ENCODE results near the gene GABRA5.

The GABRA5 gene

DNA sequence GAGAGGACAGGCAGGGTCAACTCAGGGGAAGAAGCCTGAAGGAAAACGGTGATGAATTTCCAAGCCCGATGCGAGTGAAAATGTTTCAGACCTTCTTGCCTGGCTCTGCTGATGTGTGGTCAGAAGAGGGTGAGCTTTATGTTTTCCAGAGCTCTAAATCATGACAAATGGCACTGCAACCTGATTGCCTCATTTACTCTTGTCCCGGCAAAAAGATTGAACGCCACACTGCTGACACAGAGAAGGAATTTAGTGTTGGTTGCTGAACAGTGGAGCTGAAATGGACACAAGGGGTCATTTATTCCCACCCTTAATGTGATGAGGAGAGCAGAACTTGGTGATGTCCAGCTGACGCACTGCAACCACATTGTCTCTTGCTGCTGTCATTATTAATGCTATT lies 68.0 kb downstream of the GABRA5 start:
- no peak for DNase-seq

DNA sequence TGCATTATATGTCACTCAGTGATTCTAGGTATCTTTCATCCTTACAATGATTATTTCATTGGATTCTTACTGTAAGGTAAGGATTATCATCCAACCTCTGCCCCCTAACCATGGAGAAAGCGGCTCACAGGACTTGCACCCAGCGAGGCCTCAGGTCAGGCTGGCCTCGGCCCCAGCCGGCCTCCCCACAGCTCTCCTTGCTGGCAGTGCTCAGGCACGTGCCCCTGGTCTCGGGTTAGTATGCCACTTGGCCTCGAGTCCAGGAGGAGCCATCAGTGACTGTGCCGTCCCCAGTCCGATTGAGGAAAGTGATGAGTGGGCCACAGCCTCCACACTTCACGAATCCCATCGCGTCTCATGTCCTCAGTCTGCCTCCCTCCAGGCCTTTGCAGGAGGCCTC lies 68.5 kb downstream of the GABRA5 start:
- no peak for DNase-seq

DNA sequence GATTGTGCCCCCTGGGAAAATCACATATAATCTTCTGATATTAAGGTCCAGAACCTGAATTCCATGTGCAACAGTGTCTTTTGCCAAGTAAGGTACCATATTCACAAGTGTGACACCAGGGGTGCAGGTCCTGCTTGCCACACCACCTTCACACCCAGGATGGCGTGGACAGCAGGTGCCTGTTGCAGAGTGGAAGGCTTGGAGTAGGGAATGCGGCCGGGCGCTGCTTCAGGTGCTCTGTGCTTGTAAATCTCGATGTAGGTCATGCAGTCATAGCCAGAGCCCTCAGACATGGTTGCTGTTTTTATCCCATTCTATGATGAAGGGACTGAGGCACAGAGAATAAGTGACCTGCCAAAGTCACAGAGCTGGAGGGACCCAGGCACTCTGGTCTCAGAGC lies 69.6 kb downstream of the GABRA5 start:
- no peak for DNase-seq

DNA sequence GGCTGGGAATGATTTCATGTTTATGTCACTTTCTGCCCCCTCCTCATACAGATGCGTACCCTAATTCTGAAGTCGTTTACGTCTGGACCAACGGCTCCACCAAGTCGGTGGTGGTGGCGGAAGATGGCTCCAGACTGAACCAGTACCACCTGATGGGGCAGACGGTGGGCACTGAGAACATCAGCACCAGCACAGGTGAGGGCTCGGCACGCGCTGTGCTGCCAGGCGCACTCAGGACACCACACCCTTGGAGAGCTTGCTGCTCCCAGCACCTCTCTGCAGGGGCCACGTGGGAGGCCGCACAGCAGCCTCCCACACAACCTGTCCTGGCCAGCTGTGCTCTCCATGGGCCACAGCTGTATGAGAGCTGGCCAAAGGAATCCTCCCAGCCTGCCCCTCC lies 70.3 kb downstream of the GABRA5 start:
- no peak for DNase-seq

DNA sequence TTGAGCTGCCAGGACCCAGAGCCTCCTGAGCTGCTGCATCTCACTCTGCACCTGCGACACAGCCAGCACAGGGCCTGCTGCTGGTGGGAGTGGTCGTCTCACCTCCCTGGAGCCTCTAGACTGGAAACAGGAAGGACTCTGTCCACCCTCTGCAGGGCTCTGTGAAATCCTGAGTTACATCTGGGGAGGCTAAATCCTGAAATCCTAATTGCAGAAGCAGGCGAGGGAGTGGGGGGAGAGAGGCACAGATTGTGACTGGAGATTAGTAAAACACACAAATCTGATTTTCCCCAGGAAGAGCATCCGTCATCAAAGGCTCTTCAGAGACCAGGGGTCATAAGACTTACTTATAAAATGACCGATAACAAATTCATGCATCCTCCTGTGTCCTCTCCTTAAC lies 72.5 kb downstream of the GABRA5 start:
- DNase-seq = no peak

DNA sequence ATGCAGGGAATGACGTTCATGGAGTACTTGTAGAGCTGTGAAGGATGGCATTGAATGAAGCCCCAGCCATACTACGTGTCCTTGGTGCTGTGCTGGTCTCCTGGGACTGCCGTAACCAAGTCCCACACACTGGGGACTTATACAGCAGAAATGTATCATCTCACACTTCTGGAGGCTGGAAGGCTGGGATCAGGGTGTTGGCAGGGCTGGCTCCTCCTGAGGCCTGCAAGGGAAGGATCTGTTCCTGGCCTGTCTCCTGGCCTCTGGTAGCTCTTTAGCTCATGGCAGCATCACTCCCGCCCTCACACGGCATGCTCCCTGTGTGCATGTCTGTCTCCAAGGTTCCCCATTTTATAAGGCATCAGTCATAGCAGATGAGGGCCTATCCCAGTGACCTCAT lies 74.6 kb downstream of the GABRA5 start:
- no peak for DNase-seq

DNA sequence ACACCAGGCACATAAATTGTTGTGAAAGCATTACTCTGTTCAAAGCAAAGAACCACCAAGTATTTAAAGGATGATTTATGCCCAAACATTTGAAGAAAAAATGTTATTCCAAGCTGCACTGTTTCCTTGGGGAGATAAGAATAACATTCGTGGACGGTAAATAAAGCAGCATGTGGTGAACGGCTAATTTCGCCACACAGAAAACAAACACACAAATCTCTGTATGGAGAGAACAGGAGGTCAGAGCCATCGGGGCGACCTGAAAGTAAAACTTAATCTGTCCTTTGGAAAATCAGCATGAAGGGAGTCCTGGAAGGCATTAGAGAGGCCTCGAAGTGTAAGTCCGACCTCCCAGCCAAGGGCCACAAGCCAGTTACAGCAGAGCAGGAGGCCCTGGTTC lies 77.0 kb downstream of the GABRA5 start:
- no peak for DNase-seq

DNA sequence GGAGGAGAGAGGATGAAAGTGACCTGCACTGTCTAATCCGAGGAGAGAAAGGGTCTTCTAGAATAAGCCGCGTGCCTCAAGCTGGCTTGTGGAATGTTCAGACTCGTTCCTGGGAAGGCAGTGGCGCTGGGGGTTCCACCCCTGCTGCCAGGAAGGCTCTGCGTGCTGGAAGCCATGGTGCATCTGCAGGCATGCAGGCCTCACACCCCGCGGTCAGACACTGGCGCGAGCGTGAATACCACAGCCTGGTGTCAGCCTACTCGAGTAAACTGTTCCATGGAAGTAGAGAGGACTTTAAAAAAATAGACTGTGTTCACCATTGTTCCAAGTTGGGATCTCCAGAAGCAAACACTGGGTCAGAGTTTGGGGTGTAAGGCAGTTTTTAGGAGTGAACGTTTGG lies 78.2 kb downstream of the GABRA5 start:
- DNase-seq = no peak

DNA sequence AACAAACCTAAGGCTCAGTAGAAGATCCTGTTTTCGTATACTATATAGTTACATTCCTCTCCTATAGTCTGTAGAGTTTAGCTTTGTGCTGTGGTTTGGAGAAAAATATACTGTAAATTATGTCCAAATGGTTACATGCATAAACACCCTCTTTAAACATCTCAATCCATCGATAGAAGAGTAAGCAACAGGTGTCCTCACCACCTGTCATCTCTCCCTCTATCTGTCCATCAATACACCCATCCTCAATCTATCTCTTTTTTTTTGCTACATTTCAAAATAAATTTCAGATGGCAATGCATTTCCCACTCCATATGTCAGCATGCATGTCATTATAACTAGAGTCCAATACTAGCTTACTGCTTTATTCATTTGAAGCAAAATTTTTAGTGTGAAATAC lies 83.1 kb downstream of the GABRA5 start:
- DNase-seq = no peak

DNA sequence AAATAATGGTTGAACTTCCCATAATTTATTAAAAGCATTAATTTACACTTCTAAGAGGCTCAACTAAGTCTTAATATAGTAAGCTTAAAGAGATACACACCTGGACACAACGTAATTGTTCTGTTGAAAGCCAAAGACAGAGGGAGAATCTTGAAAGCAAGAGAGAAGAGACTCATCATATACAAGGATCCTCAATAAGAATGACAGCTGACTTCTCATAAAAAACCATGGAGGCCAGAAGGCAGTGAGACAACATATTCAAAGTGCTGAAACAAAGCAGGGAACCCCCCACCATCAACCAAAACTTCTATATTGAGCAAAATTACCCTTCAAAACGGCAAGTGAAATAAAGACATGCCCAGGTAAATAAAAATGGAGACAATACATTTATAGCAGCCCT lies 87.5 kb downstream of the GABRA5 start:
- DNase-seq = no peak

DNA sequence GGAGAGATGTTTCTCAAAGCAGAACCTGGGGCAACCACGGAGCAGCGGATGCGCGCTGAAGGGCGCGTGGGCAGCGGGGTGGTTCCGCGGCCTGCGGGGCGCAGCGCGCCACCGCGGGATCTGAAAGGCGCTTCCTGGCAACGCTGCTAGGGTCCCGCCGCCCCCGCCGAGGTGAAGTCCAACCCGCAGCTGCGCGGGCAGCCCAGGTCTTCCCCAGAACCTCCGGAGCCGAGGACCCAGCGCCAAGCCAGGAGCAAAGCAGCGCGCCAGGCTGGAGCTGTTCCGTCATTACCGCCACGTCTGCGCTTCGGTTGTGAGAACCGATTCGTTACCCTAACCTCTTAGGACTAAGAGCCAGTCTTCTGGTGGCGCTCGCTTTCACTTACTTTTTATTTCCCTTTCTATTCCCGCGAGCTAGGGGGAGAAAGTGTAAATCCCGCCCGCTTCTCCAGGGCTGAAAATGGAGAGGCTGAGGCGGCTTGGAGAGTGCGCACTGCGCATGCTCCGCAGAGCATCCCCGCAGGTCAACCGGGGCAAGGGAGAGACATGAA lies 100.9 kb downstream of the GABRA5 start:
- no peak for DNase-seq

DNA sequence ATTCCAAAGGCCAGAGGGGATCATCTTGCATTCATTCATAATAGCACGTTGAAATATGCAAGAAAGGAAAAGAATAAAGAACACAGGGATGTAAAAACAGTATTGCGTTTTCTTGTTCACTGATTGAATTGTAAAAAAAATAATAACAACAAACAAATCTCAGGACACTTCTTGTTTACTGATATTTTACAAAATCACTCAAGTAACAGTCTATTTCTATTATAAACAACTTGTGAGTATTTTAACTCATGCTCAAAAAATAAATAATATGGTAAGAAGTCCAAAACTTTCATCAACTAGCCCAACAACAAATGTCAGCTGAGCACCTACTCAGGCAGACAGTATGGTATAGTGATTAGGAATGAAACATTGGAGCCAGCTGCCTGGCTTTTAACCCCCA lies 101.9 kb downstream of the GABRA5 start:
- DNase-seq = no peak

DNA sequence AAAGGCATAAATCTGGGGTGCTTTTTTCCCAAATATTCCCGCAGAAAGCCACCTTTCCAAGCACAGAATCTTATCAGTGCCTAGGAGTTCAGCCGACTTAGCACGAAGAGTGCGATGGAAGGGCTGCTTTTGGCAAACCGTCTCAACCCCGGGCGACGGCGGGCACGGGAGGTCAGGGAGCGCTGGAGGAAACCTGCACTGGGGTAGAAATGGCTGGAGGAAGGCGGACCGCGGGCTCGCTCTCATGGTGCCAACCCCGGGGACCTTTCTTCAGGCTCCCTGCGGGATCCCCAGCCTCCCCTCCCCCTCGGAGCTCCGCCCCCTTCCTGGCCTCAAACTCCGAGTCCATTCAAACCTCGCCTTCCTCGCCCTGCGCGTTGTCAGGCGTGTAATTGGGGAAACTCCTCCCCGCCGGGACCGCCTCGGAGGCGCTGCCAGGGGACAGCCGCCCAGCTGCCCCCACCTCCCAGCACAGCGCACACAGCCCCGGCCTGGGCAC lies 103.9 kb downstream of the GABRA5 start, which contains the start of gene GABRG3:
GABRG3 (plus strand) TSS at position 470 of the 499 bp plus-strand sequence.
- no peak for DNase-seq

DNA sequence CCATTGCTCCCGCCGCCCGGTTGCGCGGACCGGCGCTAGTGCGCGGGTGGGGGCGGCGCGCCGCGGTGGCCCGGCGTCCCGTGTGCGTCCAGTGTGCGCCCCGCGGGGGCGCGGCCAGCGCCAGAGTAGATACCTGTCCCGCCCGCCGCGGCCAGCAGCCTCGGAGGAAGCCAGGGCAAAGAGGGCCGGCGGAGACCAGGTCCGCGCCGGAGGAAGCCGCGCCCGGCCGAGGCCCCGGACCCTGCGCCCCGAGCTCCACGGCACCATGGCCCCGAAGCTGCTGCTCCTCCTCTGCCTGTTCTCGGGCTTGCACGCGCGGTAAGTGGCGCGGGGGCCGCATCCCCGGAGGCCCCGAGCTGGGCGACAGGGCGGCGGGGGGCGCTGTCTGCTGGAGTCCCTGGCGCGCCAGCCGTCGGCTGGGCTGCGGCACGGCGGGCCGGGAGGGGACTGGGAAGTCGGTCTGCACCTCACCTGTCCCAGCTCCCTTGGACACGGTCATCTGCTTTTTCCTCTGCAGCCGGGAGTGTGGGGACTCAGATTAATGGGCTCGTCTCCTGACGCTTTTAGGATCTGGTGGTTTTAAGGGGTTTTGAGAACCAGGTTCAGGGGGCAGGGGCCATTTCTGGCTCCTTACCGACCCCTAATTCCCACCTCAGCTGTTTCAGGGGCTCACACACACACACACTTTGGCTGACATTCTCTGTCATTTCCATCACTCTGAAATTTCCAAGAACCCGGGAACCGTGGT lies 104.6 kb downstream of the GABRA5 start:
- DNase-seq = no peak

DNA sequence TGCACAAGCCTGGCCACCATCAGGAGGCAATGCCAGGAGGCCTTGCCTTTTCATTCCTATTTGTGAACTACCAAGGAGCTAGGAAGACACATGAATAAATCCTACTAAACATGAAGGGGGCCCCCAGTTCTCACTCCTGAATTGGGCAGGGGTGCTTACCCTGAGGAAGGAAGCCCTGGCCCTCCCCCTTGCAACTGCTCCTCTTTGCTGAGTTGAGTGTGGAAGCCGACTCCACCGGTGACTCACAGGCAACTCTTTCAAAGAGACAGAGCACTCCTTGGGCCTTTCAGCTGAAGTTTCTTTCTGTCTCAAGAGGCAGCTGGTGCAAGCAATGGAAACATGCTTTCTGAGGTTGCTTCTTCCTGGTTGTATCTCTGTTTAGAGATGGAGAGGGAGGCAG lies 105.8 kb downstream of the GABRA5 start:
- DNase-seq = no peak

DNA sequence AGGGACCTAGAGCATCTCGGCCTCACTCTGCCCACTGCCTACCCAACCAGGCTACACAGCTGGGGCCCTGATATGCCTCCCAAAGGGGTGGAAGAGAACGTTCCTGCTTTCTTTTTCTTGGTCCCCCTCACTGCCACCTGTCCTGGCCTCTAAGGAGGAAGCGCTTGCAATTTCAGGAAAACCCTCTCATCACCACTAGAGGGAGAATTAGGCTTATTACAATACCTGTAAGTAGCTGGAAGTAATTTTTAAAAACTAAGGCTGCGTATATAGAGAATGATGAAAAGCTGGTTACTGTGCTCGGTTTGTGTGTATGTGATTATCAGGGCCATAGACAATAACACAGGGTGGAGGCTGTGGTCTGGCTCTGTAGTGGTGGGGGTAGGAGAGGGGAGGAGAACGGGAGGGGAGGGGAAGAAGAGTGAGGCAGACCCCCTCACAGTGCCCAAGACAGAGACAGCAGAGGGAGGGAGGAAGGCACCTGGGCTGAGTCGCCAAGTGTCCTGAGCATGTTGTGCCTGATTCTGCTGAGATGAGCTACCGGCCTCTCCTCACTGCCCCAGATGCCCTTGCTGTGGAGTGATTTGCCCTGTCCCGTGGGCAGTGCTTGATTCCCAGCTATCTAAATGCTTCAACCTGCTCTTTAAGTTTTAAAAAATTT lies 107.4 kb downstream of the GABRA5 start:
- no peak for DNase-seq

DNA sequence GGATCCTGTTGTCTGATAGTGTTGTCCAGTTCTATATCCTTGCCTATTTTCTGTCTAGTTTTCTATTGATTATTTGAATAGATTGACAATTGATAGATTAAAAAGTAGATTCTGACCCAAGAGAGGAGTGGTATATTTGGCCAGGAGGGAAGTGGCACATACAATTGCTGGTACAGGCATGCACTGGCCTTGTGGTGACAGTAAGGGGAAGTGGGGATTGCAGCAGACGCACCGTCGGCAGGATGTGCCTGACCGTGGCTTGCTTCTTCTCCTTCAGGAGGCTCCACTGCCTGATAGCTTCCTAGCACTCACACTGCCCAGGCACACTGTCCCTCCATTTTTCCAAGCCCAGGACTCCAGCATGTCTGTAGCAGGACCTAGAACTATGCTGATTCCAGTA lies 114.6 kb downstream of the GABRA5 start:
- DNase-seq = no peak

DNA sequence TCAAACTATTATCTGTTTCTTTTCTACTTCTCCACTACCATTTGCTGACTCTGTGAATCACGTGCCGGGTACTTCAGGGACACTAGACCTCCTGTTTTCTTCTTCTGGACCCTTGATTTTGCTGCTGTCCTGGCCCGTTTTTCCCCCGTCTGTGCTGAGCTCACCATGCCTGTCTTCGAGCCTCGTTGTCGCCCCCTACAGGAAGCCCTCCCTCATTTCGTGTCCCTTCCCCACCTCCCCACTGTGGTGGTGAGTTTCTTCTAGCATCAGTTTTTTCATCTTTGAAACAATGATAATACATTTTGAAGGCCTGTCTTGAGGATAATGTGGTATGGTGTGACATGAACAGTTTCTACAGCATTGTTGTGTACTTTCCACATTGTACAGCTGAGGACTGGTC lies 117.0 kb downstream of the GABRA5 start:
- DNase-seq = no peak

DNA sequence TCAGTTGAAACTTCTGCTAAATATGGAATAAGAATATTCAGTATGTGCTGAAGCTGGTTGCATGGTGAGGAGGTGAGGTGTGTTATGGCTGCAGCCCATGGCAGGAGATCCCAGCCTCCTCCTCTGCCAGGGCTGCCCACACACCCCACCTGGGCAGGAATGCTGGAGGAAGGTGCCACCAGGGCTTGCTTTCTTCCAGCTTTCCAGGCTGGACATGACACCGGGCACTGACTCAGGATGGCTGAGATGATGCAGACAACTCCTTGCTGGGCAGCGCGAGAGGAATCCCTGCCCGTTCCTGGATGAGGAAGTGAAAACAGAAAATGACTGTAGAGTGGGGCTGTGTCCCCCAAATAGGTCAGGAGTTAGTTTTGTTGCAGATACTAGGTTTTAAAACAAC lies 118.2 kb downstream of the GABRA5 start:
- no peak for DNase-seq

DNA sequence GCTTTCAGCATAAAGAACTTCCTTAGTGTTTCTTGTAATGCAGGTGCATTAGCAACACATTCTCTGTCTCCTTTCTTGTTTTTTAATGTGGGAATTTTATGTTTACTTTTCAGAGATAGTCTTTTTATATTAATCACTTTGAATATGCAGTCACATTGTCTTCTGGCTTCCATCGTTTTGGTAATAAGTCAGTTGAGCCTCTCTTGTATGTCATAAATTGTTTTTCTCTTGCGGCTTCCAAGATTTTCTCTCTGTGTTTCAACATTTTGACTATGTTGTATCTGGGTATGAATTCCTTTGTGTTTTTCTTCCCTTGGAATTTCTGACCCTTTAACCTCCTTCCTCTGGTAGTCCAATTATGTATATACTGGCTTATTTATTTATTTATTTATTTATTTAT lies 129.4 kb downstream of the GABRA5 start:
- DNase-seq = no peak
